SK-N-SH treated with all-trans-retinoic acid at 6 μM for 48 hours (cell line): ENCODE data around the gene CFHR4.

ENCODE experiments used
- GLIS3 ChIP-seq: fragments of 250-450 bp; sonication (Bioruptor Pico); IDR thresholded peaks from 2 replicates; pipeline ENCODE4 v1.5.0; 2020; ENCODE audit warnings: mild to moderate bottlenecking, moderate library complexity
- ISL1 ChIP-seq: fragments of 250-450 bp; sonication (Bioruptor Pico); IDR thresholded peaks from 2 replicates; pipeline ENCODE4 v2.1.2; 2022; ENCODE audit warnings: mild to moderate bottlenecking, moderate library complexity
- OSR1 ChIP-seq: fragments of 250-450 bp; sonication (Bioruptor Pico); IDR thresholded peaks from 2 replicates; pipeline ENCODE4 v1.8.0; 2022; ENCODE audit warnings: moderate library complexity, mild to moderate bottlenecking, inconsistent platforms
- PPARA ChIP-seq: fragments of 250-450 bp; sonication (Bioruptor Pico); IDR thresholded peaks from 2 replicates; pipeline ENCODE4 v1.5.0; 2020; ENCODE audit warnings: mild to moderate bottlenecking, borderline replicate concordance
- RARB ChIP-seq: fragments of 250-450 bp; sonication (Bioruptor Pico); IDR thresholded peaks from 2 replicates; pipeline ENCODE4 v1.8.0; 2021; ENCODE audit warnings: mild to moderate bottlenecking, moderate library complexity
- SNAI2 ChIP-seq: fragments of 250-450 bp; sonication (Bioruptor Pico); IDR thresholded peaks from 2 replicates; pipeline ENCODE4 v1.5.0; 2020; ENCODE audit warnings: mild to moderate bottlenecking, moderate library complexity
- ZC3H10 ChIP-seq: fragments of 250-450 bp; sonication (Bioruptor Pico); IDR thresholded peaks from 2 replicates; pipeline ENCODE4 v1.5.1; 2021; ENCODE audit warnings: mild to moderate bottlenecking, moderate library complexity
- ZNF565 ChIP-seq: fragments of 450-650 bp; formaldehyde crosslinking; conservative IDR thresholded peaks from 2 replicates; pipeline ENCODE4 v1.5.0; 2020; ENCODE audit warnings: low read depth, mild to moderate bottlenecking, moderate library complexity
- ZNF8 ChIP-seq: fragments of 450-650 bp; formaldehyde crosslinking; IDR thresholded peaks from 2 replicates; pipeline ENCODE4 v1.5.0; 2020; ENCODE audit warnings: mild to moderate bottlenecking, moderate library complexity
- TF ChIP-seq, protein P1 (sequence below): fragments of 250-450 bp; sonication (Bioruptor Pico); IDR thresholded peaks from 2 replicates; pipeline ENCODE4 v1.5.1; 2020; ENCODE audit warnings: low read depth, mild to moderate bottlenecking, moderate library complexity
- TF ChIP-seq, protein P2 (sequence below): fragments of 250-450 bp; sonication (Bioruptor Pico); IDR thresholded peaks from 2 replicates; pipeline ENCODE4 v1.8.0; 2020; ENCODE audit warnings: mild to moderate bottlenecking, moderate library complexity, borderline replicate concordance
- TF ChIP-seq, protein P3 (sequence below): fragments of 250-450 bp; sonication (Bioruptor Pico); IDR thresholded peaks from 2 replicates; pipeline ENCODE4 v1.8.0; 2021; ENCODE audit warnings: low read depth, mild to moderate bottlenecking, moderate library complexity, borderline replicate concordance

DNA sequence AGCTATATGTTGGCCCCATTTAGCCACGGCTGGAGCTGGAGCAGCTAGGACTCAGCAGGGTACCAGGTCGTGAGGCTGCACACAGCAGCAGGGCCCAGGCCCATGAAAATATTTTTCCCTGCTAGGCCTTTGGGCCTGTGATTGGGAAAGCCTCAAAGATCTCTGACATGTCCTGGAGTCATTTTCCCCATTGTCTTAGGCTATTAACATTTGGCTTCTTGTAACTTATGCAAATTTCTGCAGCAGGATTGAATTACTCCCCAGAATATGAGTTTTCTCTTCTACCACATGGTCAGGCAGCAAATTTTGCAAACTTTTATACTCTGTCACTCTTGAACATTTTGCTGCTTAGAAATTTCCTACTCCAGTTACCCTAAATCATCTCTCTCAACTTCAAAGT, 66.9 kb downstream of the CFHR4 start:
- TF ChIP-seq PPARA (no peak), ZC3H10 (CRISPR knock-in tag) (no peak), OSR1 (CRISPR knock-in tag) (no peak), ISL1 (CRISPR knock-in tag) (no peak), ZNF8 (CRISPR knock-in tag) (no peak), SNAI2 (CRISPR knock-in tag) (no peak), RARB (no peak), GLIS3 (CRISPR knock-in tag) (no peak), ZNF565 (CRISPR knock-in tag) (no peak)
- TF ChIP-seq, protein P1, sequence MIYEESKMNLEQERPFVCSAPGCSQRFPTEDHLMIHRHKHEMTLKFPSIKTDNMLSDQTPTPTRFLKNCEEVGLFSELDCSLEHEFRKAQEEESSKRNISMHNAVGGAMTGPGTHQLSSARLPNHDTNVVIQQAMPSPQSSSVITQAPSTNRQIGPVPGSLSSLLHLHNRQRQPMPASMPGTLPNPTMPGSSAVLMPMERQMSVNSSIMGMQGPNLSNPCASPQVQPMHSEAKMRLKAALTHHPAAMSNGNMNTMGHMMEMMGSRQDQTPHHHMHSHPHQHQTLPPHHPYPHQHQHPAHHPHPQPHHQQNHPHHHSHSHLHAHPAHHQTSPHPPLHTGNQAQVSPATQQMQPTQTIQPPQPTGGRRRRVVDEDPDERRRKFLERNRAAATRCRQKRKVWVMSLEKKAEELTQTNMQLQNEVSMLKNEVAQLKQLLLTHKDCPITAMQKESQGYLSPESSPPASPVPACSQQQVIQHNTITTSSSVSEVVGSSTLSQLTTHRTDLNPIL: no peak
- TF ChIP-seq, protein P2, sequence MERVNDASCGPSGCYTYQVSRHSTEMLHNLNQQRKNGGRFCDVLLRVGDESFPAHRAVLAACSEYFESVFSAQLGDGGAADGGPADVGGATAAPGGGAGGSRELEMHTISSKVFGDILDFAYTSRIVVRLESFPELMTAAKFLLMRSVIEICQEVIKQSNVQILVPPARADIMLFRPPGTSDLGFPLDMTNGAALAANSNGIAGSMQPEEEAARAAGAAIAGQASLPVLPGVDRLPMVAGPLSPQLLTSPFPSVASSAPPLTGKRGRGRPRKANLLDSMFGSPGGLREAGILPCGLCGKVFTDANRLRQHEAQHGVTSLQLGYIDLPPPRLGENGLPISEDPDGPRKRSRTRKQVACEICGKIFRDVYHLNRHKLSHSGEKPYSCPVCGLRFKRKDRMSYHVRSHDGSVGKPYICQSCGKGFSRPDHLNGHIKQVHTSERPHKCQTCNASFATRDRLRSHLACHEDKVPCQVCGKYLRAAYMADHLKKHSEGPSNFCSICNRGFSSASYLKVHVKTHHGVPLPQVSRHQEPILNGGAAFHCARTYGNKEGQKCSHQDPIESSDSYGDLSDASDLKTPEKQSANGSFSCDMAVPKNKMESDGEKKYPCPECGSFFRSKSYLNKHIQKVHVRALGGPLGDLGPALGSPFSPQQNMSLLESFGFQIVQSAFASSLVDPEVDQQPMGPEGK (CRISPR knock-in tag): no peak
- TF ChIP-seq, protein P3, sequence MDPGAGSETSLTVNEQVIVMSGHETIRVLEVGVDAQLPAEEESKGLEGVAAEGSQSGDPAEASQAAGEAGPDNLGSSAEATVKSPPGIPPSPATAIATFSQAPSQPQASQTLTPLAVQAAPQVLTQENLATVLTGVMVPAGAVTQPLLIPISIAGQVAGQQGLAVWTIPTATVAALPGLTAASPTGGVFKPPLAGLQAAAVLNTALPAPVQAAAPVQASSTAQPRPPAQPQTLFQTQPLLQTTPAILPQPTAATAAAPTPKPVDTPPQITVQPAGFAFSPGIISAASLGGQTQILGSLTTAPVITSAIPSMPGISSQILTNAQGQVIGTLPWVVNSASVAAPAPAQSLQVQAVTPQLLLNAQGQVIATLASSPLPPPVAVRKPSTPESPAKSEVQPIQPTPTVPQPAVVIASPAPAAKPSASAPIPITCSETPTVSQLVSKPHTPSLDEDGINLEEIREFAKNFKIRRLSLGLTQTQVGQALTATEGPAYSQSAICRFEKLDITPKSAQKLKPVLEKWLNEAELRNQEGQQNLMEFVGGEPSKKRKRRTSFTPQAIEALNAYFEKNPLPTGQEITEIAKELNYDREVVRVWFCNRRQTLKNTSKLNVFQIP (CRISPR knock-in tag): no peak
